ENCODE measurements around the gene PCP4L1. TPM values are rescaled to one million over a fixed set of nuclear protein-coding genes. Genes with fewer than 3 reads are reported as not detected.

The PCP4L1 gene
- total and polyA plus RNA-seq, 8 donors: 0.08 to 0.23 (median 0.14) TPM; not detected in 4

GRCh38 chr1:161304927-161305866 is 46.7 kb downstream of the PCP4L1 start:
- Histone ChIP-seq H3K9me3 (no peaks in the 10 kb centered on the region), H3K36me3 (no peaks in the 10 kb centered on the region), H3K4me1 (peaks cover 0 to 13% (median 0%) of the 10 kb centered on the region in 3 donors), H3K27me3 (no peaks in the 10 kb centered on the region), H3K4me3 (peak overlapping the region; percentile 45 to 71 (median 70)), H3K27ac (peak overlapping the region in 2 of 4 donors; percentile 13 to 37)
- DNase-seq (peak in 2 of 6 donors; percentile 16 to 34), ATAC-seq (peak; percentile 2 to 15 (median 6)), FAIRE-seq (no peak)
- TF ChIP-seq CTCF (IDR thresholded peaks at IDR 0.05): no peak
- 14% methylated on average over 17 of the region's 17 CpGs for WGBS, 2 donors
- intact Hi-C loops (cut with DNase I): no loop called here

GRCh38 chr1:161305867-161306519 is 47.4 kb downstream of the PCP4L1 start:
- 2 to 3% methylated on average over 30 to 31 of the region's 31 CpGs for WGBS, 2 donors
- Histone ChIP-seq H3K9me3 (no peaks in the 10 kb centered on the region), H3K27me3 (no peaks in the 10 kb centered on the region), H3K36me3 (no peaks in the 10 kb centered on the region), H3K4me3 (peak overlapping the region; percentile 45 to 71 (median 70)), H3K4me1 (peaks cover 0 to 13% (median 0%) of the 10 kb centered on the region in 3 donors), H3K27ac (peak overlapping the region in 2 of 4 donors; percentile 13 to 37)
- TF ChIP-seq CTCF (IDR thresholded peaks at IDR 0.05): peak in 1 of 4 donors; percentile 11
- FAIRE-seq (no peak), ATAC-seq (peak; percentile 97 to 99 (median 99)), DNase-seq (peak; percentile 86 to 93 (median 88))
- intact Hi-C loops (cut with DNase I): no loop called here

- DNase-seq: peak in 2 of 6 donors; percentile 19 to 26
- intact Hi-C loops (cut with DNase I): no loop called here
- no peak for FAIRE-seq
- no peaks in the 10 kb centered on the region for H3K36me3 ChIP-seq
- H3K4me3 ChIP-seq: no peak overlapping the region
- TF ChIP-seq CTCF (IDR thresholded peaks at IDR 0.05): no peak
- H3K27me3 ChIP-seq: no peaks in the 10 kb centered on the region
- WGBS, 2 donors: 90 to 91% methylated on average over 7 of the region's 7 CpGs
- no peaks in the 10 kb centered on the region for H3K9me3 ChIP-seq
- H3K27ac ChIP-seq: peak overlapping the region in 1 of 4 donors; percentile 21
- peak in 1 of 4 donors; percentile 3 for ATAC-seq
- H3K4me1 ChIP-seq: peaks cover 0 to 13% (median 0%) of the 10 kb centered on the region in 3 donors
Measured at GRCh38 chr1:161307230-161307768, 48.8 kb downstream of the PCP4L1 start.

GRCh38 chr1:161307892-161308638 is 49.5 kb downstream of the PCP4L1 start:
- WGBS, 2 donors: 31 to 37% methylated on average over 2 of the region's 2 CpGs
- peaks cover 0 to 13% (median 0%) of the 10 kb centered on the region in 3 donors for H3K4me1 ChIP-seq
- intact Hi-C loops (cut with DNase I): no loop called here
- no peak overlapping the region for H3K4me3 ChIP-seq
- no peaks in the 10 kb centered on the region for H3K9me3 ChIP-seq
- FAIRE-seq (no peak), DNase-seq (no peak), ATAC-seq (no peak)
- H3K27me3 ChIP-seq: no peaks in the 10 kb centered on the region
- H3K36me3 ChIP-seq: no peaks in the 10 kb centered on the region
- H3K27ac ChIP-seq: peak overlapping the region in 1 of 4 donors; percentile 21
- TF ChIP-seq CTCF (IDR thresholded peaks at IDR 0.05): no peak

Data from pancreas (tissue), 10 donors.